Esophagus squamous epithelium (tissue), 4 donors: Measurements from ENCODE around the gene CSTPP1.

Experiments
- POLR2A ChIP-seq, 4 donors: fragments of 450-650 bp; IDR thresholded peaks; one replicate each; pipeline ENCODE4 v1.6.1; 2017; ENCODE audit warnings: antibody characterized with exemption in 4 of 4, mild to moderate bottlenecking in 4 of 4, moderate library complexity in 3 of 4
- TF ChIP-seq, protein P1 (sequence below), 6 experiments: fragments of 450-650 bp in 4 of 6; fragments of 200-600 bp in 2 of 6; sonication (generic) in 2 of 6; IDR thresholded peaks; one replicate each; pipeline ENCODE4 v1.5.1; 2016 to 2019; ENCODE audit warnings: antibody characterized with exemption in 6 of 6, mild to moderate bottlenecking in 4 of 6, moderate library complexity in 4 of 6

DNA sequence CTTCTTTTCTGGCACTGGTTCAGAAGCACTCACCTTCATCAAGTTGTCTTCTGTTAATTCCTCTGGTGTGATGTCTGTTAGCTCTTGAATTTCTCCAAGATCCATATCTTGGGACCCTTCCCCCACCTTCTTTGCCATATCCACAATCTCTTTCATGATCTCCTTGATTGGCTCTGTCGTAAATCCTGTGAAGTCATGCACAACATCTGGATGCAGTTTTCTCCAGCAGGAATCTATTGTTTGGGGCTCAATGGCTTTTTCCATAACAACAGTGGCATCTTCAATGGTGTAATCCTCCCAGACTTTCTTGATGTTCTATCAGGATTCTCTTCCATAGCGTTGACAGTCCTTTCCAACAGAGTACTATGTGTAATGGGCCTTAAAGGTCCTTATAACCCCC, 96.9 kb downstream of the CSTPP1 start:
- TF ChIP-seq, protein P1, sequence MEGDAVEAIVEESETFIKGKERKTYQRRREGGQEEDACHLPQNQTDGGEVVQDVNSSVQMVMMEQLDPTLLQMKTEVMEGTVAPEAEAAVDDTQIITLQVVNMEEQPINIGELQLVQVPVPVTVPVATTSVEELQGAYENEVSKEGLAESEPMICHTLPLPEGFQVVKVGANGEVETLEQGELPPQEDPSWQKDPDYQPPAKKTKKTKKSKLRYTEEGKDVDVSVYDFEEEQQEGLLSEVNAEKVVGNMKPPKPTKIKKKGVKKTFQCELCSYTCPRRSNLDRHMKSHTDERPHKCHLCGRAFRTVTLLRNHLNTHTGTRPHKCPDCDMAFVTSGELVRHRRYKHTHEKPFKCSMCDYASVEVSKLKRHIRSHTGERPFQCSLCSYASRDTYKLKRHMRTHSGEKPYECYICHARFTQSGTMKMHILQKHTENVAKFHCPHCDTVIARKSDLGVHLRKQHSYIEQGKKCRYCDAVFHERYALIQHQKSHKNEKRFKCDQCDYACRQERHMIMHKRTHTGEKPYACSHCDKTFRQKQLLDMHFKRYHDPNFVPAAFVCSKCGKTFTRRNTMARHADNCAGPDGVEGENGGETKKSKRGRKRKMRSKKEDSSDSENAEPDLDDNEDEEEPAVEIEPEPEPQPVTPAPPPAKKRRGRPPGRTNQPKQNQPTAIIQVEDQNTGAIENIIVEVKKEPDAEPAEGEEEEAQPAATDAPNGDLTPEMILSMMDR (IDR thresholded peaks at IDR 0.05) = no peak
- TF ChIP-seq POLR2A (IDR thresholded peaks at IDR 0.05) = no peak
